GM12873 (cell line): ENCODE data around the gene CCDC146.

Experiments
- TF ChIP-seq, protein P1 (sequence below): IDR thresholded peaks from 2 replicates; pipeline ENCODE4 v1.5.1; 2012; ENCODE audit warnings: low read depth, mild to moderate bottlenecking, moderate library complexity, low read length, control low read depth; ENCODE audit not compliant: insufficient read depth; ENCODE audit errors: missing control alignments

The CCDC146 gene

DNA sequence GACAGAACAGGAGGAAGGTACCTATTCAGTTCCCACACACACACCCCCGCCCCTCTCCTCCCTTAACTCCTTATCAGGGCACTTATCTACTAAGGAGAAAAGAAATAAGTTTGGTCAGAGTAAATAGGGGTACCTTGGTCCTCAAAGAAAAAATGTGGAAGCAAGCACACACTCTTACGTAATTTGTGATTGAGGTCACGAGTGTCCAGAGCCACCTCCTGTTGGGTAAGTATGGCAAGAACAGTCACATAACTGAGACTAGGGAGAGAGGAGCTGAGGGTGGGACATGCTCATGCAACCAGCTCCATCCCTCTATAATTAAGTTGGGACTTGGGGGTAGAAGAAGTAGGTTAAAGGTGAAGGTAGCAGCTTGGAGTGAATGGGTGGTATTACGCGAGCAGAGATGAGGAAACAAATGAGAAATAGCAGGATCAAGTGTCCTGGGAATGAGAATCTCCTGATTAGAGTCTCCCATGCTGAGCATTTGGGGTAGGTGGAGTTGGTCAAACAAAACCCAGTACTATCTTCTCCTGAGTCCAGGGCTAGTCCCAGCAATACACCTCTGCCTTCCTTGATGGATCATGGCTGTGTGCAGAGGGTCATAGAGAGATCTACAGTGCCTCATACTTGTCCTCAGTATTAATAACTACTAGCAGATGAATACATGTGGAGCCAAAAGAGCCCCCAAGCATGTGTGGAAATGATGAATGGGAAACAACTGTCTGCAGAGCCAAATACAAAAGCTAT is 216.6 kb downstream of the CCDC146 start:
- TF ChIP-seq, protein P1, sequence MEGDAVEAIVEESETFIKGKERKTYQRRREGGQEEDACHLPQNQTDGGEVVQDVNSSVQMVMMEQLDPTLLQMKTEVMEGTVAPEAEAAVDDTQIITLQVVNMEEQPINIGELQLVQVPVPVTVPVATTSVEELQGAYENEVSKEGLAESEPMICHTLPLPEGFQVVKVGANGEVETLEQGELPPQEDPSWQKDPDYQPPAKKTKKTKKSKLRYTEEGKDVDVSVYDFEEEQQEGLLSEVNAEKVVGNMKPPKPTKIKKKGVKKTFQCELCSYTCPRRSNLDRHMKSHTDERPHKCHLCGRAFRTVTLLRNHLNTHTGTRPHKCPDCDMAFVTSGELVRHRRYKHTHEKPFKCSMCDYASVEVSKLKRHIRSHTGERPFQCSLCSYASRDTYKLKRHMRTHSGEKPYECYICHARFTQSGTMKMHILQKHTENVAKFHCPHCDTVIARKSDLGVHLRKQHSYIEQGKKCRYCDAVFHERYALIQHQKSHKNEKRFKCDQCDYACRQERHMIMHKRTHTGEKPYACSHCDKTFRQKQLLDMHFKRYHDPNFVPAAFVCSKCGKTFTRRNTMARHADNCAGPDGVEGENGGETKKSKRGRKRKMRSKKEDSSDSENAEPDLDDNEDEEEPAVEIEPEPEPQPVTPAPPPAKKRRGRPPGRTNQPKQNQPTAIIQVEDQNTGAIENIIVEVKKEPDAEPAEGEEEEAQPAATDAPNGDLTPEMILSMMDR = no peak

DNA sequence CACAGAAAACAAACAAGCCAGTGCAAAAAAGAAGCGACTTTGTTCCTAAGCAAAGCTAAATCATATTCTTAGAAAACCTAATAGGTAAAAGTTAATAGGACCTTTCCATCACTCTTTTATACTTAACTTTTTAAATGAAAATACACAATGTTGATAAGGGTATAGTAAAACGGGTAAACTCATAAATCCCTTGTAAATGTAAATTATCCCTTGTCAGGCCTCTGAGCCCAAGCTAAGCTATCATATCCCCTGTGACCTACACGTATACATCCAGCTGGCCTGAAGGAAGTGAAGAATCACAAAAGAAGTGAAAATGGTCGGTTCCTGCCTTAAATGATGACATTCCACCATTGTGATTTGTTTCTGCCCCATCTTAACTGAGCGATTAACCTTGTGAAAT is 217.3 kb downstream of the CCDC146 start:
- TF ChIP-seq, protein P1 = no peak
